Stimulated activated naive CD8-positive, alpha-beta T cell treated with anti-CD3 and anti-CD28 coated beads, Interleukin-15, Interleukin-2, amounts not matched to agents 100 ng/mL and 50 ng/mL, for 24 hours (primary cell): ENCODE results near the gene ASTL.

ENCODE experiments used
- H3K27ac Mint-ChIP-seq: one replicate; pipeline ENCODE4 v1.8.0; 2021; ENCODE audit warnings: mild to moderate bottlenecking, mixed read lengths
- H3K27me3 Mint-ChIP-seq: one replicate; pipeline ENCODE4 v1.8.0; 2021; ENCODE audit warnings: mixed read lengths
- H3K36me3 Mint-ChIP-seq: one replicate; pipeline ENCODE4 v1.8.0; 2021; ENCODE audit warnings: low read depth, mixed read lengths
- H3K4me1 Mint-ChIP-seq: one replicate; pipeline ENCODE4 v1.8.0; 2021; ENCODE audit warnings: low read depth, mixed read lengths
- H3K4me3 Mint-ChIP-seq: one replicate; pipeline ENCODE4 v1.8.0; 2021; ENCODE audit warnings: mild to moderate bottlenecking, mixed read lengths
- H3K9me3 Mint-ChIP-seq: one replicate; pipeline ENCODE4 v1.8.0; 2021; ENCODE audit warnings: mixed read lengths

The ASTL gene

GRCh38 chr2:96118698-96119388, 19.5 kb downstream of the ASTL start:
- H3K36me3 Mint-ChIP-seq, result no peaks in the 10 kb centered on the region
- no peak overlapping the region for H3K27ac Mint-ChIP-seq
- peaks cover 41% of the 10 kb centered on the region for H3K27me3 Mint-ChIP-seq
- no peaks in the 10 kb centered on the region for H3K9me3 Mint-ChIP-seq
- no peak overlapping the region for H3K4me3 Mint-ChIP-seq
- H3K4me1 Mint-ChIP-seq, result peaks cover 30% of the 10 kb centered on the region

- Mint-ChIP-seq H3K27me3 (peaks cover 41% of the 10 kb centered on the region), H3K9me3 (no peaks in the 10 kb centered on the region), H3K4me3 (peak overlapping the region; percentile 72), H3K4me1 (peaks cover 30% of the 10 kb centered on the region), H3K36me3 (no peaks in the 10 kb centered on the region), H3K27ac (no peak overlapping the region)
Observed at GRCh38 chr2:96117701-96118588, 20.4 kb downstream of the ASTL start.

GRCh38 chr2:96116879-96117533, 21.3 kb downstream of the ASTL start:
- Mint-ChIP-seq H3K4me3 (peak overlapping the region; percentile 72), H3K36me3 (no peaks in the 10 kb centered on the region)

GRCh38 chr2:96116424-96116878, 21.9 kb downstream of the ASTL start, which contains the start of gene ADRA2B:
Gene ADRA2B (minus strand): TSS chr2:96116571. CDS start chr2:96116149, 422 bp downstream.
- H3K4me3 Mint-ChIP-seq, result peak within 1 kb of the TSS; percentile 72
- H3K27ac Mint-ChIP-seq, result peak within 1 kb of the TSS; percentile 40
- H3K36me3 Mint-ChIP-seq, result no peaks in the 10 kb centered on the region
- H3K27me3 Mint-ChIP-seq, result peaks cover 36% of the 10 kb centered on the region
- no peaks in the 10 kb centered on the region for H3K9me3 Mint-ChIP-seq
- peaks cover 30% of the 10 kb centered on the region for H3K4me1 Mint-ChIP-seq

More at GRCh38 chr2:96116879-96117533, 21.3 kb downstream of the ASTL start:
- no peaks in the 10 kb centered on the region for H3K9me3 Mint-ChIP-seq
- peaks cover 30% of the 10 kb centered on the region for H3K4me1 Mint-ChIP-seq
- peaks cover 41% of the 10 kb centered on the region for H3K27me3 Mint-ChIP-seq
- no peak overlapping the region for H3K27ac Mint-ChIP-seq

- Mint-ChIP-seq H3K27ac (peak overlapping the region; percentile 40), H3K4me3 (peak overlapping the region; percentile 72)
Observed at GRCh38 chr2:96115631-96116423, 22.5 kb downstream of the ASTL start.

GRCh38 chr2:96114903-96115581, 23.3 kb downstream of the ASTL start:
- Mint-ChIP-seq H3K9me3 (no peaks in the 10 kb centered on the region), H3K27ac (no peak overlapping the region), H3K36me3 (no peaks in the 10 kb centered on the region), H3K4me3 (peak overlapping the region; percentile 72), H3K27me3 (peaks cover 22% of the 10 kb centered on the region), H3K4me1 (peaks cover 22% of the 10 kb centered on the region)

More at GRCh38 chr2:96115631-96116423, 22.5 kb downstream of the ASTL start:
- Mint-ChIP-seq H3K27me3 (peaks cover 29% of the 10 kb centered on the region), H3K4me1 (peaks cover 30% of the 10 kb centered on the region), H3K36me3 (no peaks in the 10 kb centered on the region), H3K9me3 (no peaks in the 10 kb centered on the region)

GRCh38 chr2:96114546-96114902, 23.8 kb downstream of the ASTL start:
- no peaks in the 10 kb centered on the region for H3K36me3 Mint-ChIP-seq
- peaks cover 19% of the 10 kb centered on the region for H3K4me1 Mint-ChIP-seq
- no peak overlapping the region for H3K4me3 Mint-ChIP-seq
- H3K27me3 Mint-ChIP-seq, result peaks cover 18% of the 10 kb centered on the region
- no peak overlapping the region for H3K27ac Mint-ChIP-seq
- no peaks in the 10 kb centered on the region for H3K9me3 Mint-ChIP-seq

- no peaks in the 10 kb centered on the region for H3K36me3 Mint-ChIP-seq
- peaks cover 19% of the 10 kb centered on the region for H3K4me1 Mint-ChIP-seq
- no peak overlapping the region for H3K4me3 Mint-ChIP-seq
- H3K27me3 Mint-ChIP-seq, result peaks cover 14% of the 10 kb centered on the region
- H3K27ac Mint-ChIP-seq, result no peak overlapping the region
- no peaks in the 10 kb centered on the region for H3K9me3 Mint-ChIP-seq
Observed at GRCh38 chr2:96113951-96114350, 24.4 kb downstream of the ASTL start.

GRCh38 chr2:96113367-96113677, 25.0 kb downstream of the ASTL start:
- no peak overlapping the region for H3K27ac Mint-ChIP-seq
- no peaks in the 10 kb centered on the region for H3K36me3 Mint-ChIP-seq
- H3K4me1 Mint-ChIP-seq, result peaks cover 19% of the 10 kb centered on the region
- peaks cover 8% of the 10 kb centered on the region for H3K27me3 Mint-ChIP-seq
- H3K9me3 Mint-ChIP-seq, result no peaks in the 10 kb centered on the region
- H3K4me3 Mint-ChIP-seq, result no peak overlapping the region

- Mint-ChIP-seq H3K4me1 (peaks cover 14% of the 10 kb centered on the region), H3K27me3 (peaks cover 8% of the 10 kb centered on the region), H3K4me3 (no peak overlapping the region), H3K27ac (no peak overlapping the region), H3K36me3 (no peaks in the 10 kb centered on the region), H3K9me3 (no peaks in the 10 kb centered on the region)
Observed at GRCh38 chr2:96112501-96113366, 25.6 kb downstream of the ASTL start.

- Mint-ChIP-seq H3K4me1 (peaks cover 7% of the 10 kb centered on the region), H3K27me3 (peaks cover 8% of the 10 kb centered on the region), H3K4me3 (no peak overlapping the region), H3K36me3 (no peaks in the 10 kb centered on the region), H3K9me3 (no peaks in the 10 kb centered on the region), H3K27ac (no peak overlapping the region)
Observed at GRCh38 chr2:96111823-96112500, 26.3 kb downstream of the ASTL start.

GRCh38 chr2:96111257-96111640, 27.1 kb downstream of the ASTL start:
- Mint-ChIP-seq H3K4me3 (no peak overlapping the region), H3K36me3 (no peaks in the 10 kb centered on the region), H3K4me1 (peaks cover 7% of the 10 kb centered on the region), H3K9me3 (no peaks in the 10 kb centered on the region), H3K27ac (no peak overlapping the region), H3K27me3 (peaks cover 8% of the 10 kb centered on the region)
